ENCODE results near the gene RASSF5. TPM values are rescaled to one million over a fixed set of nuclear protein-coding genes. Genes with fewer than 3 reads are reported as not detected.
A peak's percentile ranks its signal among the peaks of the same experiment; 100 is the strongest.

The RASSF5 gene
- total RNA-seq, 1 donor from 2014 or later = 7.8 TPM

- no peaks in the 10 kb centered on the region for H3K27me3 ChIP-seq (ENCODE audit: low read depth)
- no peaks in the 10 kb centered on the region for H3K36me3 ChIP-seq
- intact Hi-C loops (cut with micrococcal nuclease) = no loop called here
- no peak overlapping the region for H3K4me3 ChIP-seq
- no peaks in the 10 kb centered on the region for H3K9me3 ChIP-seq (replicated peaks)
- TF ChIP-seq, protein P1, sequence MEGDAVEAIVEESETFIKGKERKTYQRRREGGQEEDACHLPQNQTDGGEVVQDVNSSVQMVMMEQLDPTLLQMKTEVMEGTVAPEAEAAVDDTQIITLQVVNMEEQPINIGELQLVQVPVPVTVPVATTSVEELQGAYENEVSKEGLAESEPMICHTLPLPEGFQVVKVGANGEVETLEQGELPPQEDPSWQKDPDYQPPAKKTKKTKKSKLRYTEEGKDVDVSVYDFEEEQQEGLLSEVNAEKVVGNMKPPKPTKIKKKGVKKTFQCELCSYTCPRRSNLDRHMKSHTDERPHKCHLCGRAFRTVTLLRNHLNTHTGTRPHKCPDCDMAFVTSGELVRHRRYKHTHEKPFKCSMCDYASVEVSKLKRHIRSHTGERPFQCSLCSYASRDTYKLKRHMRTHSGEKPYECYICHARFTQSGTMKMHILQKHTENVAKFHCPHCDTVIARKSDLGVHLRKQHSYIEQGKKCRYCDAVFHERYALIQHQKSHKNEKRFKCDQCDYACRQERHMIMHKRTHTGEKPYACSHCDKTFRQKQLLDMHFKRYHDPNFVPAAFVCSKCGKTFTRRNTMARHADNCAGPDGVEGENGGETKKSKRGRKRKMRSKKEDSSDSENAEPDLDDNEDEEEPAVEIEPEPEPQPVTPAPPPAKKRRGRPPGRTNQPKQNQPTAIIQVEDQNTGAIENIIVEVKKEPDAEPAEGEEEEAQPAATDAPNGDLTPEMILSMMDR (IDR thresholded peaks at IDR 0.05; ENCODE audit: borderline replicate concordance) = no peak
- DNase-seq = no peak
- no peak overlapping the region for H3K27ac ChIP-seq (replicated peaks)
- peaks cover 36% of the 10 kb centered on the region for H3K4me1 ChIP-seq
These were observed 44.1 kb downstream of the RASSF5 start for GRCh38 chr1:206551296-206551985.

- intact Hi-C loops (cut with micrococcal nuclease) = no loop called here
- no peak overlapping the region for H3K4me3 ChIP-seq
- H3K27ac ChIP-seq (replicated peaks) = no peak overlapping the region
- TF ChIP-seq, protein P1 (IDR thresholded peaks at IDR 0.05; ENCODE audit: borderline replicate concordance) = no peak
- DNase-seq = no peak
- H3K27me3 ChIP-seq (ENCODE audit: low read depth) = no peaks in the 10 kb centered on the region
- no peaks in the 10 kb centered on the region for H3K9me3 ChIP-seq (replicated peaks)
- no peaks in the 10 kb centered on the region for H3K36me3 ChIP-seq
- H3K4me1 ChIP-seq = peaks cover 41% of the 10 kb centered on the region
These were observed 44.6 kb downstream of the RASSF5 start for GRCh38 chr1:206551986-206552326.

- Histone ChIP-seq H3K36me3 (no peaks in the 10 kb centered on the region), H3K27me3 (ENCODE audit: low read depth) (no peaks in the 10 kb centered on the region), H3K27ac (replicated peaks) (peak overlapping the region; percentile 81), H3K9me3 (replicated peaks) (no peaks in the 10 kb centered on the region), H3K4me3 (no peak overlapping the region), H3K4me1 (peaks cover 64% of the 10 kb centered on the region)
- TF ChIP-seq, protein P1 (IDR thresholded peaks at IDR 0.05; ENCODE audit: borderline replicate concordance) = no peak
- no peak for DNase-seq
- intact Hi-C loops (cut with micrococcal nuclease) = no loop called here
These were observed 46.9 kb downstream of the RASSF5 start for GRCh38 chr1:206554211-206554610.

- Histone ChIP-seq H3K27ac (replicated peaks) (peak overlapping the region; percentile 81), H3K9me3 (replicated peaks) (no peaks in the 10 kb centered on the region), H3K4me1 (peaks cover 71% of the 10 kb centered on the region), H3K27me3 (ENCODE audit: low read depth) (no peaks in the 10 kb centered on the region), H3K36me3 (no peaks in the 10 kb centered on the region), H3K4me3 (no peak overlapping the region)
- DNase-seq = no peak
- TF ChIP-seq, protein P1 (IDR thresholded peaks at IDR 0.05; ENCODE audit: borderline replicate concordance) = no peak
- intact Hi-C loops (cut with micrococcal nuclease) = no loop called here
These were observed 47.6 kb downstream of the RASSF5 start for GRCh38 chr1:206554701-206555472.

DNA sequence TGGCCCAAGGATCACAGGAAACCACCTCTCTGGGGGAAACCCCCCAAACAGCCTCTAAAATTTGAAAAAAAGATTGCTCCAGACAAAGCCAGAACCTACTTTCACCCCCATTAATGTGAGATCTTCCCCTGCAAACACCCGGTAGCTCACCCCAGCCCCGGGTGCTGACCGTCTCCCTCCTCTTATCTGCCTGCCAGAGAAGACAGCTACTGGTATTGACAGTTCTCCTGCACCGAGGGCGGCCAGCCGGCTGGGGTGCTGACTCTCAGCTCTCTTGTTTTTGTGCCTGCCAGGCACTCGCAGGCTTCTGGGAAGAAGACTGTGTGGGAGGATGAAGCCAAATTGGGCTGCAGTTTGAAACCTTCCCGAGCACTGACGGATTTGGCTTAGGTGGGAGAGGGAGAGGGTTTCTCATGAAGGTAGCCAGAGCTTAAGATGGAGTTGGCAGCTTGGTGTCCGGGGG is 48.2 kb downstream of the RASSF5 start:
- Histone ChIP-seq H3K9me3 (replicated peaks) (no peaks in the 10 kb centered on the region), H3K4me1 (peaks cover 73% of the 10 kb centered on the region), H3K4me3 (no peak overlapping the region), H3K27ac (replicated peaks) (peak overlapping the region; percentile 81), H3K36me3 (no peaks in the 10 kb centered on the region), H3K27me3 (ENCODE audit: low read depth) (no peaks in the 10 kb centered on the region)
- TF ChIP-seq, protein P1 (IDR thresholded peaks at IDR 0.05; ENCODE audit: borderline replicate concordance) = no peak
- intact Hi-C loops (cut with micrococcal nuclease) = no loop called here
- peak; percentile 63 for DNase-seq

Measured in left ventricle myocardium inferior (tissue), 1 donor.